ENCODE results near the gene NLGN1.

Gene NLGN1

DNA sequence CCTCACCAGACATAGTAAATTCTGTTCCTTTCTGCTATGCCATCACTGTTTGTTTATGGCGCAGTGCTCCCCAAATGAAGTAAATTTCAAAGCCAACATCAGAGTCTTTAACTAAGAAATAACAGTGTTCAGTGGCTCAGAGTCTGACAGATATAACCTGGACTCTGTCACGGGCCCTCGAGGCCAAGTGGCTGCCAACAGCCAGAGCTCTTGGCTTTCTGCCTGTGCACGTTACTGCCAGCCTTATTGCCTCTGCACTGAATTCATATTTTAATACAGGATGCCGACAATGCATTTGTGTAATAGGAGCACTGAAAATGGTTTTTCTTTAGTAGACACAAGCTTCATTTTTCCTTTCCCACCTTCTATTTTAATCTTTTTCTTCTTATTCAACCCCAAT, 219.9 kb downstream of the NLGN1 start:
- Histone ChIP-seq H3K4me3 (ENCODE audit: low read depth, low read length) (no peak overlapping the region), H3K36me3 (replicated peaks) (no peaks in the 10 kb centered on the region), H3K27ac (no peak overlapping the region), H3K27me3 (replicated peaks) (no peaks in the 10 kb centered on the region)
- in situ Hi-C loops (cut with HindIII; ENCODE audit: low pct_ligation_motif_present, low sequenced_read_pairs) = no loop called here
- TF ChIP-seq, protein P1, sequence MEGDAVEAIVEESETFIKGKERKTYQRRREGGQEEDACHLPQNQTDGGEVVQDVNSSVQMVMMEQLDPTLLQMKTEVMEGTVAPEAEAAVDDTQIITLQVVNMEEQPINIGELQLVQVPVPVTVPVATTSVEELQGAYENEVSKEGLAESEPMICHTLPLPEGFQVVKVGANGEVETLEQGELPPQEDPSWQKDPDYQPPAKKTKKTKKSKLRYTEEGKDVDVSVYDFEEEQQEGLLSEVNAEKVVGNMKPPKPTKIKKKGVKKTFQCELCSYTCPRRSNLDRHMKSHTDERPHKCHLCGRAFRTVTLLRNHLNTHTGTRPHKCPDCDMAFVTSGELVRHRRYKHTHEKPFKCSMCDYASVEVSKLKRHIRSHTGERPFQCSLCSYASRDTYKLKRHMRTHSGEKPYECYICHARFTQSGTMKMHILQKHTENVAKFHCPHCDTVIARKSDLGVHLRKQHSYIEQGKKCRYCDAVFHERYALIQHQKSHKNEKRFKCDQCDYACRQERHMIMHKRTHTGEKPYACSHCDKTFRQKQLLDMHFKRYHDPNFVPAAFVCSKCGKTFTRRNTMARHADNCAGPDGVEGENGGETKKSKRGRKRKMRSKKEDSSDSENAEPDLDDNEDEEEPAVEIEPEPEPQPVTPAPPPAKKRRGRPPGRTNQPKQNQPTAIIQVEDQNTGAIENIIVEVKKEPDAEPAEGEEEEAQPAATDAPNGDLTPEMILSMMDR (IDR thresholded peaks at IDR 0.05; ENCODE audit: low read depth, low read length, missing control alignments) = no peak
- DNase-seq = no peak

DNA sequence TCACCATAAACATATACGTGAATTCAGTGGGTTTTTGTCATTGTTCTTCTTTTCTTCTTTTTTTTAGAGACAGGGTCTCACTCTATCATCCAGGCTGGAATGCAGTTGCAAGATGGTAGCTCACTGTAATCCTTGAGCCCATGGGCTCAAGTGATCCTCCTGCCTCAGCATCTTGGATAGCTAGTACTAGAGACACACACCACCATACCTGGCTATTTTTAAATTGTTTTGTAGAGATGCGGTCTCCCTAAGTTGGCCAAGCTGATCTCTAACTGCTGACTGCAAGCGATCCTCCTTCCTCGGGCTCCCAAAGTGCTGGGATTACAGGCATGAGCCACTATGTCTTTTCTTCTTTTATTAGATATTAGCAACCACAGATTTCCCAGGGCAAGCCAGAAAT, 220.6 kb downstream of the NLGN1 start:
- TF ChIP-seq, protein P1 (IDR thresholded peaks at IDR 0.05; ENCODE audit: low read depth, low read length, missing control alignments) = no peak
- Histone ChIP-seq H3K36me3 (replicated peaks) (no peaks in the 10 kb centered on the region), H3K27me3 (replicated peaks) (no peaks in the 10 kb centered on the region), H3K4me3 (ENCODE audit: low read depth, low read length) (no peak overlapping the region), H3K27ac (no peak overlapping the region)
- DNase-seq = no peak
- in situ Hi-C loops (cut with HindIII; ENCODE audit: low pct_ligation_motif_present, low sequenced_read_pairs) = no loop called here

DNA sequence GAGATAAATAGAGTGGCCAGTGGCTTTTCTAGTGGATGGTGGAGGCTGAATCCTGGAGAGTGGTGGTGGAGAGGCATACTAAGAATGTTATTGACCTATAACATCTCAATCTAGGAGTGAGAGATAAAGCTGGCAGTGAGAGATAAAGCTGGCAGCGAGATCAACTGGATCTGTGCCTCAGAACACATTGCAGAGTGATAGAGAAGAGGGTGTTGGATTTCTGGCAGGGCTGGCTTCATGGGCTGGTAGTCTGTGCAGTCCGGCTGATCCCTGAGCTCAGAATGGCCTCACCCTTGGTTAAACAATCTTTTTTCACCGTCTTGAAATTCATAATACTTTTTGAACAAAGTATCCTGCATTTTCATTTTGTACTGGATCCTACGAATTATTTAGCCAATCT, 221.2 kb downstream of the NLGN1 start:
- H3K27ac ChIP-seq = no peak overlapping the region
- H3K36me3 ChIP-seq (replicated peaks) = no peaks in the 10 kb centered on the region
- in situ Hi-C loops (cut with HindIII; ENCODE audit: low pct_ligation_motif_present, low sequenced_read_pairs) = no loop called here
- no peak overlapping the region for H3K4me3 ChIP-seq (ENCODE audit: low read depth, low read length)
- TF ChIP-seq, protein P1 (IDR thresholded peaks at IDR 0.05; ENCODE audit: low read depth, low read length, missing control alignments) = no peak
- no peak for DNase-seq
- H3K27me3 ChIP-seq (replicated peaks) = no peaks in the 10 kb centered on the region

DNA sequence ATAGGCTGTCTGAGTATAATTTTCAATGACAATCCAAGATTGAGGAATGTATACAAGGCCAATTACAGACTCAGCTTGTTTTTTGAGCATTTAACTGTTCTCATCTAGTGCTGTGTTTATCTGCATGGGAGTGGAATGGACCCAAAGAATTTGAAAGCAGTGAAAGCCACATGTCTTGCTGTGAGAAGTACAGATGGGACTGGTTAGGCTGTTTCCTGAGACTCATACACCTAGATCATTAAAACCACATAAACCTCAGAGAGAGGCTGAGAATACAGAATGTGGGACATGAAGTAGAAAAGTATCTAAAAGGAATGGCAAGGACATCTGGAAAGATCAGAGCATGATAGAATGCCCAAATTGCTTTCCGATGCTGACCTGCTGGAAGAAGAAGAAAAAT, 224.6 kb downstream of the NLGN1 start:
- Histone ChIP-seq H3K27ac (no peak overlapping the region), H3K4me3 (ENCODE audit: low read depth, low read length) (no peak overlapping the region), H3K36me3 (replicated peaks) (no peaks in the 10 kb centered on the region), H3K27me3 (replicated peaks) (no peaks in the 10 kb centered on the region)
- no peak for DNase-seq
- TF ChIP-seq, protein P1 (IDR thresholded peaks at IDR 0.05; ENCODE audit: low read depth, low read length, missing control alignments) = no peak
- in situ Hi-C loops (cut with HindIII; ENCODE audit: low pct_ligation_motif_present, low sequenced_read_pairs) = no loop called here

DNA sequence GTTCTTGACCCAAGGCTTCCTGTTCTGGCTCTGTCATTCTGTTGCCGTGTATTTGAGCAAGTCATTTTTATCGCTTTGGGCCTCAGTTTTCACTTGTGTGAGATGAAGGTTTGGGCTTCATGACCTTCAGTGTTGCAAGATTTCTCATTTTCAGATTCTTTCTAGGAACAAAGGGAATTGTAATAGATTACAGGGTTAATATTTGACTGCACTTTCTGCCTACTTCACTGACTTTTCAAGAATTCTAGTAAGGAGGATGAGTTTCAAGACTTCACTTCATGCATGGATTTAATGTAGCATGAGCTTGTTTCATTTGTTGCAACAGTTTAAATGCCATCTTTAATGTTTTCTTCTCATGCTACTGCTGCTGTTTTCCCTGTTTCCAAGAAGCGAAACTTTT, 226.5 kb downstream of the NLGN1 start:
- H3K36me3 ChIP-seq (replicated peaks) = no peaks in the 10 kb centered on the region
- in situ Hi-C loops (cut with HindIII; ENCODE audit: low pct_ligation_motif_present, low sequenced_read_pairs) = no loop called here
- H3K27me3 ChIP-seq (replicated peaks) = no peaks in the 10 kb centered on the region
- TF ChIP-seq, protein P1 (IDR thresholded peaks at IDR 0.05; ENCODE audit: low read depth, low read length, missing control alignments) = no peak
- H3K4me3 ChIP-seq (ENCODE audit: low read depth, low read length) = no peak overlapping the region
- no peak for DNase-seq
- no peak overlapping the region for H3K27ac ChIP-seq

DNA sequence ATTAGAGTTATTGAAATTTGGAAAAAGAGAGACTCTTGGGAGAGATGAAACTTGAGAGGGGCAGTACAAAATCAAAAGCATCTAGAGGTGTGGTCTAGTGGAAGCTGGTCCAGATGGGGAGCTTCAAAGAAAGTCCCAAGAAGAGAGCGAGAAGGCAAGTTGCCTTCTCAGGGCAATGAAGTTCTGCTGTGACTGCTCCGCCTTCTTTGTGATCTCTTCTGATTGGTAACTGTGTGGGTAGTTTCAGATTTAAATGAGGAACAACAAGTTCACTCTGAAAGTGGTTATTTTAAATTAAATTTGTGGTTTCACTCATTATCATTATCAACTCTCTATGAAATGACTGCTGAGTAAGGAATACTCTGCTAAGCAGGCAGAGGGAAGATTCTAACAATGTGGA, 233.3 kb downstream of the NLGN1 start:
- DNase-seq = no peak
- Histone ChIP-seq H3K27ac (no peak overlapping the region), H3K27me3 (replicated peaks) (no peaks in the 10 kb centered on the region), H3K36me3 (replicated peaks) (no peaks in the 10 kb centered on the region), H3K4me3 (ENCODE audit: low read depth, low read length) (no peak overlapping the region)
- TF ChIP-seq, protein P1 (IDR thresholded peaks at IDR 0.05; ENCODE audit: low read depth, low read length, missing control alignments) = no peak
- in situ Hi-C loops (cut with HindIII; ENCODE audit: low pct_ligation_motif_present, low sequenced_read_pairs) = no loop called here

Data from brain microvascular endothelial cell (primary cell).